ENCODE results near the gene MRPL21.

The MRPL21 gene

GRCh38 chr11:68843703-68844312, 59.8 kb downstream of the MRPL21 start:
- H3K9ac ChIP-seq (ENCODE audit: low read length in 5 of 5): no peak overlapping the region
- H3K9me3 ChIP-seq (ENCODE audit: control insufficient read depth in 5 of 5, low read length in 5 of 5): no peaks in the 10 kb centered on the region
- H3K27ac ChIP-seq (ENCODE audit: low read depth, low read length): no peak overlapping the region
- no peaks in the 10 kb centered on the region for H3K36me3 ChIP-seq (ENCODE audit: control insufficient read depth in 5 of 5, insufficient read depth in 5 of 5, low read length in 5 of 5)
- H3K4me1 ChIP-seq (ENCODE audit: control insufficient read depth in 5 of 5, insufficient read depth in 5 of 5, low read length in 5 of 5): peaks cover 0 to 64% (median 56%) of the 10 kb centered on the region in 5 donors
- H3K27me3 ChIP-seq (ENCODE audit: control insufficient read depth in 5 of 5, insufficient read depth in 4 of 5, low read length in 5 of 5): peaks cover 0 to 19% (median 18%) of the 10 kb centered on the region in 5 donors
- H3K4me3 ChIP-seq (ENCODE audit: low read depth in 1 of 5, low read length in 5 of 5): peak overlapping the region in 4 of 5 donors; percentile 62 to 76 (median 72)

GRCh38 chr11:68843052-68843561, 60.5 kb downstream of the MRPL21 start:
- Histone ChIP-seq H3K36me3 (ENCODE audit: control insufficient read depth in 5 of 5, insufficient read depth in 5 of 5, low read length in 5 of 5) (no peaks in the 10 kb centered on the region), H3K27ac (ENCODE audit: low read depth, low read length) (peak overlapping the region; percentile 16), H3K4me3 (ENCODE audit: low read depth in 1 of 5, low read length in 5 of 5) (peak overlapping the region; percentile 62 to 76 (median 74)), H3K4me1 (ENCODE audit: control insufficient read depth in 5 of 5, insufficient read depth in 5 of 5, low read length in 5 of 5) (peaks cover 2 to 69% (median 58%) of the 10 kb centered on the region in 5 donors), H3K9me3 (ENCODE audit: control insufficient read depth in 5 of 5, low read length in 5 of 5) (no peaks in the 10 kb centered on the region), H3K27me3 (ENCODE audit: control insufficient read depth in 5 of 5, insufficient read depth in 4 of 5, low read length in 5 of 5) (peaks cover 0 to 19% (median 18%) of the 10 kb centered on the region in 5 donors), H3K9ac (ENCODE audit: low read length in 5 of 5) (peak overlapping the region in 2 of 5 donors; percentile 23 to 52)

GRCh38 chr11:68842427-68843051, 61.1 kb downstream of the MRPL21 start:
- Histone ChIP-seq H3K27ac (ENCODE audit: low read depth, low read length) (peak overlapping the region; percentile 16), H3K27me3 (ENCODE audit: control insufficient read depth in 5 of 5, insufficient read depth in 4 of 5, low read length in 5 of 5) (peaks cover 0 to 19% (median 18%) of the 10 kb centered on the region in 5 donors), H3K4me3 (ENCODE audit: low read depth in 1 of 5, low read length in 5 of 5) (peak overlapping the region; percentile 62 to 78 (median 74)), H3K9ac (ENCODE audit: low read length in 5 of 5) (peak overlapping the region in 2 of 5 donors; percentile 35 to 52), H3K9me3 (ENCODE audit: control insufficient read depth in 5 of 5, low read length in 5 of 5) (no peaks in the 10 kb centered on the region), H3K36me3 (ENCODE audit: control insufficient read depth in 5 of 5, insufficient read depth in 5 of 5, low read length in 5 of 5) (no peaks in the 10 kb centered on the region), H3K4me1 (ENCODE audit: control insufficient read depth in 5 of 5, insufficient read depth in 5 of 5, low read length in 5 of 5) (peaks cover 2 to 74% (median 64%) of the 10 kb centered on the region in 5 donors)

- Histone ChIP-seq H3K27ac (ENCODE audit: low read depth, low read length) (peak within 1 kb of the TSS; percentile 93), H3K27me3 (ENCODE audit: control insufficient read depth in 5 of 5, insufficient read depth in 4 of 5, low read length in 5 of 5) (peaks cover 0 to 18% (median 13%) of the 10 kb centered on the region in 5 donors), H3K4me3 (ENCODE audit: low read depth in 1 of 5, low read length in 5 of 5) (peak within 1 kb of the TSS; percentile 74 to 82 (median 81)), H3K4me1 (ENCODE audit: control insufficient read depth in 5 of 5, insufficient read depth in 5 of 5, low read length in 5 of 5) (peaks cover 2 to 81% (median 67%) of the 10 kb centered on the region in 5 donors), H3K9ac (ENCODE audit: low read length in 5 of 5) (peak within 1 kb of the TSS in 4 of 5 donors; percentile 70 to 86 (median 83)), H3K9me3 (ENCODE audit: control insufficient read depth in 5 of 5, low read length in 5 of 5) (no peaks in the 10 kb centered on the region), H3K36me3 (ENCODE audit: control insufficient read depth in 5 of 5, insufficient read depth in 5 of 5, low read length in 5 of 5) (no peaks in the 10 kb centered on the region)
These were observed 61.8 kb downstream of the MRPL21 start, which contains the start of gene CPT1A for GRCh38 chr11:68841718-68842426. TSS of gene CPT1A (minus strand) at chr11:68841916. CDS start at chr11:68815474, 26,442 bp downstream.
